ENCODE measurements around the gene SLC6A20.

SLC6A20 gene

GRCh38 chr3:45795882-45796765 lies at the start of gene SLC6A20:
Gene SLC6A20 (minus strand): TSS chr3:45796536. CDS start chr3:45796419, 117 bp downstream.
- no peak for DNase-seq

- no peak for DNase-seq
These were observed 48.3 kb upstream of the SLC6A20 start for GRCh38 chr3:45844616-45845015.

- DNase-seq, result no peak
These were observed 46.7 kb upstream of the SLC6A20 start for GRCh38 chr3:45842851-45843625.

- peak; percentile 79 for DNase-seq
These were observed 45.6 kb upstream of the SLC6A20 start, which contains the start of gene LZTFL1 for GRCh38 chr3:45841757-45842491. Gene LZTFL1 (minus strand): TSS chr3:45842119. CDS start chr3:45841991, 128 bp downstream.

GRCh38 chr3:45841420-45841756 lies 45.1 kb upstream of the SLC6A20 start:
- DNase-seq, result no peak

- no peak for DNase-seq
These were observed 42.1 kb upstream of the SLC6A20 start for GRCh38 chr3:45838466-45838865.

- no peak for DNase-seq
These were observed 36.4 kb upstream of the SLC6A20 start for GRCh38 chr3:45832699-45833098.

- no peak for DNase-seq
These were observed 33.8 kb upstream of the SLC6A20 start for GRCh38 chr3:45830121-45830520.

GRCh38 chr3:45826908-45827307 lies 30.6 kb upstream of the SLC6A20 start:
- DNase-seq, result no peak

GRCh38 chr3:45826321-45826720 lies 30.0 kb upstream of the SLC6A20 start:
- DNase-seq, result no peak

GRCh38 chr3:45821127-45821526 lies 24.8 kb upstream of the SLC6A20 start:
- no peak for DNase-seq

- no peak for DNase-seq
These were observed 23.2 kb upstream of the SLC6A20 start for GRCh38 chr3:45819543-45819942.

- no peak for DNase-seq
These were observed 21.6 kb upstream of the SLC6A20 start for GRCh38 chr3:45817831-45818522.

GRCh38 chr3:45816544-45816943 lies 20.2 kb upstream of the SLC6A20 start:
- no peak for DNase-seq

GRCh38 chr3:45814322-45814721 lies 18.0 kb upstream of the SLC6A20 start:
- no peak for DNase-seq

GRCh38 chr3:45807681-45808540 lies 11.6 kb upstream of the SLC6A20 start:
- no peak for DNase-seq

- no peak for DNase-seq
These were observed 10.8 kb upstream of the SLC6A20 start for GRCh38 chr3:45807133-45807532.

GRCh38 chr3:45806072-45806471 lies 9.7 kb upstream of the SLC6A20 start:
- no peak for DNase-seq

GRCh38 chr3:45803252-45803935 lies 7.1 kb upstream of the SLC6A20 start:
- no peak for DNase-seq

GRCh38 chr3:45802146-45802545 lies 5.8 kb upstream of the SLC6A20 start:
- no peak for DNase-seq

- no peak for DNase-seq
These were observed 4.3 kb upstream of the SLC6A20 start for GRCh38 chr3:45800611-45801010.

All from NCI-H524 treated with DMSO at 0.1 percent for 48 hours (cell line).